Measurements from ENCODE around the gene KCNT1. TPM values are rescaled to one million over a fixed set of nuclear protein-coding genes. Genes with fewer than 3 reads are reported as not detected.
"Not testable (repeated sequence)": the region's sequence is repeated elsewhere in the genome, so short reads cannot be mapped to it uniquely, and the experiment has no call there.

Gene KCNT1
- total RNA-seq, 1 experiment from 2014 or later = not detected

DNA sequence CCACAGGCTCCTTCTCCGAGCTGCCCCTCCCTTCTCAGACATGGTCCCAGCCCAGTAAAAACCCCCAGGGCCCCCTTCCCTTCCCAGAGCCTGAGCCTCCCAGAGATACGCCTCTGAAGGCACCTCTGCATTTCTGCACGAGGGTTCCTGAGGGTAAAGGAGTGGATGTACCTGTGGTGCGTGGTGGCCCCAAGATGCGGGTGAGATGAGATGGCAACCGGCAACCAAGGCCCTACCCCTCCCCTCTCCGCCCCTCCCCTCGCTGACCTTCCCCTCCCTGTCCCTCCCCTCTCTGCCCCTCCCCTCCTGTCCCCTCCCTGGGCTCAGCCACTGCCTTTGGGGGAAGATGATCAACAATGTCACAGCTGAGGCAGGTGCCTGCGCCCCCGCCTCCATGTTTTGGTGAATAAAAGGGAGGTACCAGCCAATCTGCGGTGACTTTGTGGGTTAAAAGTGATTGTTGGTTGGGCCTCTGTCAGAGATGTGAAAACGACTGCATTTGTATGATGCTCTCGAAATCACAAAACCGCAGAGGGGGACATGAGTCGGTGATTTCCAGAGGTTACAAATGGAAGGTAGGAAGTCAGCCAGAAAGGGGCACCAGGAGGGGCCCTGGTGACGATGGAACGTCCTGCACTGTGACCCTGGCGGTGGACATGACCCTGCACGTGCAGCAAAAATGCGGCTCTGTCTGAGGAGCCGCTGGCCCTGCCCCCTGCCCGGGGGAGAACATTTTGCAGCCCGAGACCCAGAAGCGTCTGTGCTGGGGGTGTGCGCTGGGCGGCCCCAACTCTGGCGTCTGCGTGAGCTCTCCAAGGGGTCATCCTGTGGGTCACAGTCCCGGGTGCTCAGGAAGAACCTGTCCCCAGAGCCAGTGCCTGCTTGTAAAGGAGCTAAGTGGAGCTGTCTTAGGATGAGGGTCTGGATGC is 35.2 kb upstream of the KCNT1 start:
- H3K27ac ChIP-seq = no peak overlapping the region
- peaks cover 8% of the 10 kb centered on the region for H3K27me3 ChIP-seq (replicated peaks)
- H3K4me3 ChIP-seq = no peak overlapping the region
- H3K36me3 ChIP-seq = no peaks in the 10 kb centered on the region
- H3K9me3 ChIP-seq (replicated peaks) = no peaks in the 10 kb centered on the region
- DNase-seq (ENCODE audit: low read depth in 1 of 2, low spot score in 2 of 2) = no peak
- H3K4me1 ChIP-seq (replicated peaks) = no peaks in the 10 kb centered on the region

DNA sequence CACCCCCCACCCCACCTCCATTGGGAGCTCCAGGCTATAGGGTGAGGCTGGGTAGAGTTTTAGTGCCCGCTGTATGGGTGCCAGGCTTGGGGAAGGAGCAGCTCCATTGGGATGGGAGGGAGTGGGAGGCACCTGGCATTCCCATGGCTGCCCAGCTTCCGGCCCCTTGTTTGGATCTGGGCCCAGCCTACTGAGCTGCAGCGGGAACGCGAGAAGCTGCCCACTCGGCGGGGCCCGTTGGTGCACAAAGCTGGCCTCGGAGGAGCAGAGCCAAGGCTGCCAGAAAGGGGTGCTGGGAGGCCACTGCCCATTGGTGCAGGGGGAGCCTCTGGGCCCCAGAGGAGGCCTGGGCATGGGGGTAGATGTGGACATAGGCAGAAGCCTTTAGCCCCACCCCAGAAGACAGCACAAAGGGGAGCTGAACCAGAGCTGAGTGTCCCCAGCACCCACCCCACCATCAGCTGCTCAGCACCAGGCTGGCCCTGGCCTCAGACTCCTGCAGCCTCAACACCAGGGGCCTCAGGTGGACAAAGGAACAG is 34.5 kb upstream of the KCNT1 start:
- Histone ChIP-seq H3K9me3 (replicated peaks) (no peaks in the 10 kb centered on the region), H3K27me3 (replicated peaks) (peaks cover 8% of the 10 kb centered on the region), H3K4me1 (replicated peaks) (no peaks in the 10 kb centered on the region), H3K27ac (no peak overlapping the region), H3K4me3 (no peak overlapping the region), H3K36me3 (no peaks in the 10 kb centered on the region)
- no peak for DNase-seq (ENCODE audit: low read depth in 1 of 2, low spot score in 2 of 2)

DNA sequence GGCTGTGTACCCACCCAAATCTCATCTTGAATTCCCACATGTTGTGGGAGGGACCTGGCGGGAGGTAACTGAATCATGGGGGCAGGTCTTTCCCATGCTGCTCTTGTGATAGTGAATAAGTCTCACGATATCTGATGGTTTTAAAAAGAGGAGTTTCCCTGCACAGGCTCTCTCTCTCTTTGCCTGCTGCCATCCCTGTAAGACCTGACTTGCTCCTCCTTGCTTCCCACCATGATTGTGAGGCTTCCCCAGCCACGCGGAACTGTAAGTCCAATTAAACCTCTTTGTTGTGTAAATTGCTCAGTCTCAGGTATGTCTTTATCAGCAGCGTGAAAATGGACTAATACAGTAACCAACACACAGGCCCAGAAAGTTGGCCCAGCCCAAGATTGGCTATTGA is 33.0 kb upstream of the KCNT1 start:
- H3K4me3 ChIP-seq; H3K27ac ChIP-seq; DNase-seq (ENCODE audit: low read depth in 1 of 2, low spot score in 2 of 2); H3K36me3 ChIP-seq; H3K9me3 ChIP-seq (replicated peaks); H3K4me1 ChIP-seq (replicated peaks): not testable (repeated sequence)
- H3K27me3 ChIP-seq (replicated peaks) = peaks cover 12% of the 10 kb centered on the region

DNA sequence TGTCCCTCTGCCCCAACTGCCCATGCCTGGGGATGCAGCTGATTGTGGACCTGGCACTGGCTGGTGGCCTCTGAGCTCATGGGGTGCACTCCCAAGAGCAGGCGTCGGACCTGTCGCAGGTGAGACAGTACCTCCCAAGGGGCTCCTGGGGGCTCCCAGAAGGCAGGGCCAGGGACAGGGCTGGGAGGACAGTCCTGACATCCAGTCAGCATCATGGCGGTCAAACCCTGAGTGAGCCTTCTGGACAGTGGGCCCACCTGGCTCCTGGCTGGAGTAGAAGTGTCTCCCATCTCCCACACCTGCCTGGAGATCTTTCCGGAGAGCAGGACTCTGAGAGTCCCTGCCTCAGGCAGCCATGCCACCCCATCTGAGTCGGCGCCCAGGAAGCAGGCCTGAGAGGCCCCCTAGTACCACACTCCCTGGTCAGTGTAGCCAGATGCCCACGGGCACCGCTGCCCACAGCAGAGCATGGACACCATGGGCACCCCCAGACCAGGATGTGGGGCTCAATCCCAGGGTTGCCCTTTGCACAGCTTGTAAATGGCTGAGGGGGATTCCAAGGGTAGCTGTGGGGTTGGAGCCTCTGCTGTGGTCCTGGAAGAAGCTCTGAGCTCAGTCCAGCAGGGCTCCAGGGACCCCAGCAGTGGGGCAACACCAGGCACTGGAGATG is 32.2 kb upstream of the KCNT1 start:
- Histone ChIP-seq H3K27ac (no peak overlapping the region), H3K4me3 (no peak overlapping the region), H3K36me3 (no peaks in the 10 kb centered on the region), H3K27me3 (replicated peaks) (peaks cover 12% of the 10 kb centered on the region), H3K4me1 (replicated peaks) (no peaks in the 10 kb centered on the region), H3K9me3 (replicated peaks) (no peaks in the 10 kb centered on the region)
- DNase-seq (ENCODE audit: low read depth in 1 of 2, low spot score in 2 of 2) = no peak

DNA sequence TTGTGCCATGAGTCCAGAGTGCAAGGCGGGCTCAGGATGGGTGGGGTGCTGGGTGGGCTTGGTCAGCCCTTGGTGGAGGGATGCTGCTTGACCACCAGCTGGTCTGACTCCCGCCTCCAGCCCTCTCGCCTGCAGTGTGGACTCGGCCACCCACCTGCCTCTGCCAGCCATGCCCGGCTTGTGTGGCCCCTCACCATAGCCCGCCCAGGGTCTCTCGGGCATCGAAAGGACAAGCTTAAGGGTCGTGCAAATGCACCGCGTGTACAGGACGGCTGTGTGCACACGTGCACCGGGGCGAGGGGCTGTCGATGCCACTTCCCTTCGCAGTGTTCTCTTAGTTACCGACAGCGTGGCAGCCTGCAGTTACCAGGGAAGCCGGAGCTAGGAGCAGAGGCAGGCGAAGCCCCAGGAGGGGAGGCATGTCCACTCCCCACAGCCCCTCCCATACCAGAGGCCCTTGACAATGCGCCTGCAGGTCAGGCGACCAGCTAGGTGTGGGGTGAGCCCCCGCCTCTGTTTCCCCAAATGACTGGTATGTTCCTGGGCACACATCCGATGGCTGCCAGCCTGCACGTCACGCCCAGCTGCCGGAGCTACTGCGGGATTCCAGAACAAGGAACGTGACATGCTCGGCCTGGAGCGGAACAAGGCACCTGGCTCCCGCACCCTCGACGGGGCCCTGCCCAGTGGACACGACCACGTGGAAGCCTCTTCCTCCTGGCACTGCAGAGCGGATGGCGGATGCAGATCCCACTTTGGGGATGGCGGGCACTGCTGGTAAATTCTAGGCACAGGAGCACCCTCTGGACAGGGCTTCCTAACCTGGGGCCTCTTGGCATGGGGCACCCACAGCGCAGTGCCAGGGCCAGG is 31.0 kb upstream of the KCNT1 start:
- Histone ChIP-seq H3K27ac (no peak overlapping the region), H3K9me3 (replicated peaks) (no peaks in the 10 kb centered on the region), H3K27me3 (replicated peaks) (peaks cover 4% of the 10 kb centered on the region; the same call in 1 of the 2 replicates), H3K4me1 (replicated peaks) (no peaks in the 10 kb centered on the region), H3K4me3 (no peak overlapping the region), H3K36me3 (no peaks in the 10 kb centered on the region)
- DNase-seq (ENCODE audit: low read depth in 1 of 2, low spot score in 2 of 2) = no peak

DNA sequence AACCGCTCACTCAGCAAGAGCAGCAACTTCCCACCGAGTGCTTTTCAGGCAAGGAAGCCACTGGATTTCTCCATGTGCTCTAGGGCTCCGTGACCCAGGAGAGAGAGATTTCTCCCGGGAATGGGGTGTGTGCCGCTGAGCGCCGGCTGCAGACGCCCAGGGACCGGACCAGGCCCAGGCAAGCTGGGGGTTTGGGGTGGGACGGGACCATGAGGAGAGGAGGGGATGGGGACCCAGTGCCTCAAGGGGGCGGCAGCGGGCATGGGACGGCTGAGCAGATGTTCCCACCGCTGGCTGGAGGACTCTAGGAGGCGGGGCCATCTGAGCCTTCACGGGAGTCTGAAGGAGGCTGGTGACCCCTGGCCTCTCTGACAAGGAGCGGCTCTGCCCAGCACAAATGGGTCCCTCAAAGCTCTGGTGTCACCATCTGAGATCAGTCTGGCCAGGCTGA is 30.4 kb upstream of the KCNT1 start:
- Histone ChIP-seq H3K4me3 (no peak overlapping the region), H3K9me3 (replicated peaks) (no peaks in the 10 kb centered on the region), H3K27me3 (replicated peaks) (peaks cover 4% of the 10 kb centered on the region; the same call in 1 of the 2 replicates), H3K36me3 (no peaks in the 10 kb centered on the region), H3K4me1 (replicated peaks) (no peaks in the 10 kb centered on the region), H3K27ac (no peak overlapping the region)
- DNase-seq (ENCODE audit: low read depth in 1 of 2, low spot score in 2 of 2) = no peak

DNA sequence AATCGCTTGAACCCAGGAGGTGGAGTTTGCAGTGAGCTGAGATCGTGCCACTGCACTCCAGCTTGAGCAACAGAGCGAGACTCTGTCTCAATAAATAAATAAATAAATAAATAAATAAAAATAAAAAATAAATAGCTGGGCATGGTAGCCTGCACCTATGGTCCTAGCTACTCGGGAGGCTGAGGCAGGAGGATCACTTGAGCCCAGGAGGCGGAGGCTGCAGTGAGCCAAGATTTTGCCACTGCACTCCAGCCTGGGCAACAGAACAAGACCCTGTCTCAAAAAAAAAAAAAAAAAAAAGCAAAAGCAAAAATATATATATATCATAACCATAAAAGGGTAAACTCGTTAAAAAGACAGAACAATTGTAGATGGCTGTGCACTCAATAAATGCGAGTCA is 29.2 kb upstream of the KCNT1 start:
- H3K36me3 ChIP-seq; H3K9me3 ChIP-seq (replicated peaks); H3K27ac ChIP-seq; H3K4me3 ChIP-seq; DNase-seq (ENCODE audit: low read depth in 1 of 2, low spot score in 2 of 2); H3K27me3 ChIP-seq (replicated peaks); H3K4me1 ChIP-seq (replicated peaks): not testable (repeated sequence)

DNA sequence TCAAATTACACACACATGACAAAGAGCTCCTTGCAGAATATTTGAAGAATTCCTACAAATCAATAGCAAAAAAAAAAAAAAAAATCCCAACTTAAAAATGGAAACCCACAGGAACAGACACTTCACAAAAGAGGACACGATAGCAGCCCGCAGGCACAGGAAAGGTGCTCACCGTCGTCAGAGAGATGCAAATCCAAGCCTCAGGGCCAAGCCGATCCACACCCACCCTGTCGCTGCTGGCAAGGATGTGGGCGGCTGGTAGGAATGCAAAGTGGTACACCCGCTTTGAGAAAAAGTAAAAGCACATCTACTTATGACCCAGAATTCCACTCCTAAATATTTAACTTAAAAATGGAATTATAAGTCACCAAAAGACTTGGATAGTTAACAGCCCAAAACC is 28.0 kb upstream of the KCNT1 start:
- no peaks in the 10 kb centered on the region for H3K36me3 ChIP-seq
- no peak for DNase-seq (ENCODE audit: low read depth in 1 of 2, low spot score in 2 of 2)
- no peaks in the 10 kb centered on the region for H3K9me3 ChIP-seq (replicated peaks)
- H3K27me3 ChIP-seq (replicated peaks) = peaks cover 4% of the 10 kb centered on the region; the same call in 1 of the 2 replicates
- H3K4me1 ChIP-seq (replicated peaks) = no peaks in the 10 kb centered on the region
- H3K4me3 ChIP-seq = no peak overlapping the region
- H3K27ac ChIP-seq = no peak overlapping the region

DNA sequence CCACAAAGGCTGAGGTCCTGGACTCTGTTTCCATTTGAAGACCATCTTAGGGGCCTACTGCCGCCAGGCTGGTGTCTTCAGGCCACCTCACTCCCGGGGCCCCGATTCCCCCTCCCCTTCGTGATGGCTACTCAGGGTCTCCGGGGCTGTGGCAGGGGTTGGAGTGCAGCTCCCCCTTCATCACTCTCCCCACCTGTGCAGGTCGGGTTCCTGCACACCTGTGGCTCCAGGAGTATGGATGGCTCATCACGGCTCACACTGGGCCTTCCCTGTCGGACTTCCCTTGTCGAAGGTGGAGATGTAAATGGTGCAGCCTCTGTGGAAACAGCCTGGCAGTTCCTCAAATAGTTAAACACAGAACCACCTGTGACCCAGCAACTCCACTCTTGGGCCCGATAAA is 27.0 kb upstream of the KCNT1 start:
- H3K4me3 ChIP-seq = no peak overlapping the region
- no peak overlapping the region for H3K27ac ChIP-seq
- no peaks in the 10 kb centered on the region for H3K4me1 ChIP-seq (replicated peaks)
- H3K36me3 ChIP-seq = no peaks in the 10 kb centered on the region
- H3K9me3 ChIP-seq (replicated peaks) = no peaks in the 10 kb centered on the region
- no peak for DNase-seq (ENCODE audit: low read depth in 1 of 2, low spot score in 2 of 2)
- peaks cover 4% of the 10 kb centered on the region; the same call in 1 of the 2 replicates for H3K27me3 ChIP-seq (replicated peaks)

DNA sequence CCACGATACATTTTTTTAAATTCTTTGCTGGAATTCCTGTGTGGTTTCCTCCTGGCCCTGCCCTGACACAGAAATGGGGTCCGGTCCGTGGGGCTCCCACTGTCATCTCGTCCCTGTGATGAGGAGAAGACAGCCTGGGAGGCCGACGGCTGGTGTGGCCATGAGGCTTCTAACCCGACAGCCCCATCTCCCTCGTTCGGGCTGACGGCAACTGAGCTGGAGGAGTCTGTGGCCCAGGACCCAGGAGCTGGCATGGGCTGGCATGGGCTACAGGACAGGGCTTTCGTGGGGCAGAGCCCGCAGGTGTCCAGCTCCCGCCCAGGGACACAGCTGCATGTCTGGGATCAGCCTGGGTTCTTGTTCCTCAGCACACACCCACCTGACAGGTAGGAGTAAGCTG is 25.1 kb upstream of the KCNT1 start:
- no peaks in the 10 kb centered on the region for H3K36me3 ChIP-seq
- no peaks in the 10 kb centered on the region for H3K4me1 ChIP-seq (replicated peaks)
- H3K27ac ChIP-seq = no peak overlapping the region
- no peaks in the 10 kb centered on the region for H3K9me3 ChIP-seq (replicated peaks)
- DNase-seq (ENCODE audit: low read depth in 1 of 2, low spot score in 2 of 2) = no peak
- H3K27me3 ChIP-seq (replicated peaks) = peaks cover 4% of the 10 kb centered on the region; the same call in 1 of the 2 replicates
- no peak overlapping the region for H3K4me3 ChIP-seq

DNA sequence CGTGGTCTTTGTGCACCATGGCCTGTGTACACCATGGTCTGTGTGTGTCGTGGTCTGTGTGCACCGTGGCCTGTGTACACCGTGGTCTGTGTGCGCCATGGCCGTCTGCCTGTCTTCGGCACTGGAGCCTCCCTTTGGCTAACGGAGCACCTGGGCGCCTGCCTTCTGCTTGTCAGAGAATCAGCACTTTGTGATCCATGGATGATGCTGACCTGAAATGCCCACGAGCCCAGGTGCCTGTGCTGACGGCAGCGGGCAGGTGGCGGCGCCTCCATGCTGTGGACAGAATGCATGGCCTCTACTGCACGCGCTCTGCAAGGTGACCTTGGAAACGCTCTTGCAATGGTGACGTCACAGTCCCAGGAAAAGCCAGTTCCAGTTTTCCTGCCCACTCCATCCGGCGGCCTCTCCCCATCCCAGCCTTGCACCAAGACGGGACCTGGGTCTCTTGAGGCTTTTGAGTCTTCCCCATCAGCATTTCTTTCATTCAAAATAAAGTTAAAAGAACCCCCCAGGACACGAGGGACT is 24.3 kb upstream of the KCNT1 start:
- Histone ChIP-seq H3K4me1 (replicated peaks) (no peaks in the 10 kb centered on the region), H3K36me3 (no peaks in the 10 kb centered on the region), H3K9me3 (replicated peaks) (no peaks in the 10 kb centered on the region), H3K27me3 (replicated peaks) (peaks cover 4% of the 10 kb centered on the region; the same call in 1 of the 2 replicates), H3K27ac (no peak overlapping the region), H3K4me3 (no peak overlapping the region)
- DNase-seq (ENCODE audit: low read depth in 1 of 2, low spot score in 2 of 2) = no peak

DNA sequence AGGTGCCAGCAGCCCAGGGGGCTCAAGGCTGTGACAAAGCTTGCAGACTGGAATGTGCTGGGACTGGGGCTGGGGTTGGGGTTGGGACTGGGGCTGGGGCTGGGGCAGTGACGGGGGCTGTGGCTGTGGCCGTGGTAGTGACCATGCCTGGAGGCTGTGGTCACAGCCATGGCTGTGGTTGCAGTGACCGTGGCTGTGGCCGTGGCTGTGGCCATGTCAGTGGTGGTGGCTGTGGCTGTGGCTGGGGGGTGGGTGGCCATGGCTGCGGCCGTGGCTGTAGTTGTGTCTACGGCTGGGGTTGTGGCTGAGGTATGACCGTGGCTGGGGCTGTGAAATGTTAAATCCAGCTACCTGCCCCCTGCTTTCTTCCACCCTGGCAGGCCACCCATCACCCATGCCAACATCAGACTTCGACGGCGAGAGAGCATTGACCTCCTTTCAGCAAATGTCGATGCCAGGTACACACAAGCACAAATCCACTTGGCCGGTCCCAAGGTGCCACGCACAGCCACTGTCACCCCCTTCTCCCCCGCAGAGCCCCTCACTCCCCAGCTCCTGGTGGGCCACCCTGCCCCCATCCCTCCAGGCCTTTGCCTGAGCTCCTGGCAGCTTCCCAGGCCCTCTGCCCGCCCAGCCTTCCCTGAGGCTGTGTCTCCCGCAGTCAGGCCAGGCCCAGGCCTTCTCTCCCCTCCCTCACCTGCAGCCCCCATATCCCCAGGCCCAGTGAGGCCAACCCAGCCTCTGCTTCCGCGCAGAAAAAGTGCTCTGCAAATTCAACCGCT is 23.6 kb upstream of the KCNT1 start:
- Histone ChIP-seq H3K9me3 (replicated peaks) (no peaks in the 10 kb centered on the region), H3K4me3 (no peak overlapping the region), H3K4me1 (replicated peaks) (no peaks in the 10 kb centered on the region), H3K27ac (no peak overlapping the region), H3K36me3 (no peaks in the 10 kb centered on the region), H3K27me3 (replicated peaks) (no peaks in the 10 kb centered on the region; the same call in 1 of the 2 replicates)
- DNase-seq (ENCODE audit: low read depth in 1 of 2, low spot score in 2 of 2) = no peak

Measured in SJSA1 (cell line).